Activated naive CD8-positive, alpha-beta T cell treated with anti-CD3 and anti-CD28 coated beads, Interleukin-2, amount 10 ng/mL, durations not matched to agents 7 days and 5 days (primary cell): ENCODE data around the gene PRKN. TPM values are rescaled to one million over a fixed set of nuclear protein-coding genes. Genes with fewer than 3 reads are reported as not detected.

Source experiments
- ATAC-seq: fragments of 150-1000 bp; cut with Tn5 transposase; one replicate; pipeline ENCODE4 v1.10.0; 2021; ENCODE audit warnings: low read depth, moderate library complexity
- POLR2A ChIA-PET: fragments of 350-600 bp; sonication (Branson Sonifier 250); formaldehyde crosslinking; loops from one replicate; lab custom pipeline; 2021; ENCODE audit warnings: antibody characterized with exemption; lab: Charles Lee
- DNase-seq: peaks from one replicate; pipeline ENCODE4 v3.0.0; 2021
- H3K27ac Mint-ChIP-seq: one replicate; pipeline ENCODE4 v1.8.0; 2022; ENCODE audit warnings: mild to moderate bottlenecking, mixed read lengths
- H3K27me3 Mint-ChIP-seq: one replicate; pipeline ENCODE4 v1.8.0; 2022; ENCODE audit warnings: mild to moderate bottlenecking, moderate library complexity, mixed read lengths
- H3K36me3 Mint-ChIP-seq: one replicate; pipeline ENCODE4 v1.8.0; 2021; ENCODE audit warnings: mild to moderate bottlenecking, mixed read lengths
- H3K4me1 Mint-ChIP-seq: one replicate; pipeline ENCODE4 v1.8.0; 2021; ENCODE audit warnings: mixed read lengths
- H3K4me3 Mint-ChIP-seq: one replicate; pipeline ENCODE4 v1.8.0; 2022; ENCODE audit warnings: mild to moderate bottlenecking, moderate library complexity, mixed read lengths
- H3K9me3 Mint-ChIP-seq: one replicate; pipeline ENCODE4 v1.8.0; 2021; ENCODE audit warnings: mixed read lengths
- total RNA-seq, 2 experiments: library from RNA; stranded (reverse); gene quantifications; one replicate each; pipeline ENCODE4 v1.2.3, GENCODE V29; 2021

PRKN gene
- total RNA-seq, 2 experiments from 2014 or later = 1.00 to 1.5 TPM

DNA sequence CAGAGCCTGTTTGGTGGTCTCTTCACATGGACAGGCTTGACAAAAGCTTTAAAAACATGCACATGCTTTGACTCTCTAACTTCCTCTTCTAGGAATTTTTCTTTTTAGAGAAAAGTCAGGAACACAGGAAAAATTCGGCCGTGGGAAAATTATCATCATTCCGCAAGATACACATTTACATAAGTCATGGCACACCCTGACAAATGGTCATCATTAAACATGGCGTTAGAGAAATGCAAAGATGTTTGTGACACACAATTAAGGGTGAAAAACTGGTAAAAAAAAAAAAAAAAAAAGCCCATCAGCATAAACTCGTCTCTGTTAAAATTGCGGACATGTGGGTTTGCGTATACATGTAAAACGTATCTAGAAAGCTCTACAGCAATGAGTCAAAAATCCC lies 1319.5 kb downstream of the PRKN start:
- H3K27ac Mint-ChIP-seq = no peak overlapping the region
- H3K27me3 Mint-ChIP-seq = no peaks in the 10 kb centered on the region
- POLR2A ChIA-PET = no interaction called here
- ATAC-seq (no peak), DNase-seq (no peak)
- no peaks in the 10 kb centered on the region for H3K9me3 Mint-ChIP-seq
- H3K36me3 Mint-ChIP-seq = no peaks in the 10 kb centered on the region
- no peaks in the 10 kb centered on the region for H3K4me1 Mint-ChIP-seq
- H3K4me3 Mint-ChIP-seq = no peak overlapping the region

DNA sequence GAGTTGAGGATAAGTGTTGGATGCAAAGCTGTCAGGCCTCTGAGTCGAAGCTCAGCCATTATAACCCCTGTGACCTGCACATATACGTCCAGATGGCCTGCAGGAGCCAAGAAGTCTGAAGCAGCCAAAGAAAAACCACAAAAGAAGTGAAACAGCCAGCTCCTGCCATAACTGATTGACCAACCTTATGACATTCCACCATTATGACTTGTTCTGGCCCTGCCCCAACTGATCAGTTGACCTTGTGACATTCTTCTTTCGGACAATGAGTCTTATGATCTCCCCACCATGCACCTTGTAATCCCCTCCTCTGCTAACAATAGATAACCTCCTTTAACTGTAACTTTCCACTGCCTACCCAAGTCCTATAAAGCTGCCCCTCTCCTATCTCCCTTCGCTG lies 1320.0 kb downstream of the PRKN start:
- H3K27me3 Mint-ChIP-seq = no peaks in the 10 kb centered on the region
- H3K27ac Mint-ChIP-seq = no peak overlapping the region
- no peak for ATAC-seq
- POLR2A ChIA-PET = no interaction called here
- H3K9me3 Mint-ChIP-seq = no peaks in the 10 kb centered on the region
- H3K36me3 Mint-ChIP-seq = no peaks in the 10 kb centered on the region
- no peak for DNase-seq
- H3K4me1 Mint-ChIP-seq = no peaks in the 10 kb centered on the region
- no peak overlapping the region for H3K4me3 Mint-ChIP-seq

DNA sequence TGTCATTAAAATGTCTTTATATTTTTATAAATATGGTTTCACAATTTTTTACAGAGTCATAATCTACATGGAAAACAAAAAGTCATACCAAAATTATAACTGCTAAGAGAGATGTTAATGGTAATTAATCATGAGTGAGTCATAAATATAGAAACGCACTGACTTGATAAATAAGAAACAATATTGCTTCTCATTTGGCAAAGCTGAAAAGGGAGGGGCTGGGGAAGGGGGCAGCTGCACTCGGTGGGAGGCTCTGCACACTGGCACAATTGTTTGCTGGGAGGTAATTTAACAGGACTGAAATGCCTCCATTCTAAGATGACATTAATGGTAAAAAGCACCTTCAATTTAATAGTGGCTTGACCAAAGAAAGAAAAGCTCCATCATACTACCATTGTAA lies 1320.5 kb downstream of the PRKN start:
- Mint-ChIP-seq H3K36me3 (no peaks in the 10 kb centered on the region), H3K4me1 (no peaks in the 10 kb centered on the region), H3K27ac (no peak overlapping the region), H3K27me3 (no peaks in the 10 kb centered on the region), H3K9me3 (no peaks in the 10 kb centered on the region), H3K4me3 (no peak overlapping the region)
- DNase-seq (no peak), ATAC-seq (no peak)
- POLR2A ChIA-PET = no interaction called here

DNA sequence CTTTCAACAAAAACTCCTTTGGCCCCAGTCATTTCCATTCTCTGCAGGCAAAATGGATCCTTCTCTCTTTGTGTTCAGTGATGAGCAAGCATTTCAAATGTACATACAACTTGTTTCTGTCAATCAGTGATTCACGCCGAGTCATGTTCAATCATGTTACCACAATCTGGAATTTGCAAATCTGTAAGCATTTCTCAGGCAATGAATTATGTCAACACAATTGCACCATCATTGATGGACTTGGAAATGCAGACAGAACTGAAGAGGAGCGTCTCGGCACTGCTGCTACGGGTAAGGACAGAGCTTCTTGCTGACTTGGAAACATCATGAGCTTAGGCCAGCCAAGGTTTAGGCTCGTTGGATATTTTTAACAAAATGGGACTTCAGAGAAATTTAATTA lies 1320.9 kb downstream of the PRKN start:
- Mint-ChIP-seq H3K4me3 (no peak overlapping the region), H3K27me3 (no peaks in the 10 kb centered on the region), H3K36me3 (no peaks in the 10 kb centered on the region), H3K9me3 (no peaks in the 10 kb centered on the region), H3K27ac (no peak overlapping the region), H3K4me1 (no peaks in the 10 kb centered on the region)
- DNase-seq (no peak), ATAC-seq (no peak)
- POLR2A ChIA-PET = no interaction called here

DNA sequence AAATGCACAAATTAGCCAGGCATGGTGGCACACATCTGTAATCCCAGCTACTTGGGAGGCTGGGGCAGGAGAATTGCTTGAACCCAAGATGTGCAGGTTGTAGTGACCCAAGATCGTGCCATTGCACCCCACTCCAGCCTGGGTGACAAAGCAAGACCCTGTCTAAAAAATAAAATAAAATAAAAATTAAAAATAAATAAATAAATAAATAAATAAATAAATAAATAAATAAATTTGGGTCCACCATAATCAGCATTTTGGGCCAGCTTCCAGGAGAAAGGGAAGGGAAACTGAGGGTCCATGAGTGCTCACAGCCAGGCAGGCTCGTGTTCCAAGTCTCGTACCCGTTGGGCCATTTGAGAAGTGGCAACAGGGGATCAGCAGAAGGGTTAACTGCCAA lies 1322.1 kb downstream of the PRKN start:
- Mint-ChIP-seq H3K36me3 (no peaks in the 10 kb centered on the region), H3K4me1 (no peaks in the 10 kb centered on the region), H3K4me3 (no peak overlapping the region), H3K9me3 (no peaks in the 10 kb centered on the region), H3K27ac (no peak overlapping the region), H3K27me3 (no peaks in the 10 kb centered on the region)
- ATAC-seq = no peak
- POLR2A ChIA-PET = no interaction called here
- no peak for DNase-seq

DNA sequence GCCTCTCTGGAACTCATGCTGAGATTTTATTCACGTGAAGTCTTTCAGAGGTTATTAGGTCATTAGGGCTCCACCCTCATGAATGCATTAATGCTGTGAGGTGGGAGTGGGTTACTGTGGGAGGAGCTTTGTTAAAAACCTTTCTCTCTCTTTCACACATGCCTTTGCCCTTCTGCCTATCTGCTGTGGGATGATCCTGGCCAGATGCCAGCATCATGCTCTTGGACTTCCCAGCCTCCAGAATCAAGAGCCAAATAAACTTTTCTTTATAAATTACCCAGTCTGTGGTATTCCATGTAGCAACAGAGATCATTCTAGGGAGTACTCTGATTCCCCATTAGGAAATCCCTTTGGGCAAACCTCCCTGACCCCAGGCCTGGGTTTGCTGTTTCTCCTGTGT lies 1323.8 kb downstream of the PRKN start:
- Mint-ChIP-seq H3K4me1 (no peaks in the 10 kb centered on the region), H3K36me3 (no peaks in the 10 kb centered on the region), H3K9me3 (no peaks in the 10 kb centered on the region), H3K4me3 (no peak overlapping the region), H3K27me3 (peaks cover 4% of the 10 kb centered on the region), H3K27ac (no peak overlapping the region)
- DNase-seq (no peak), ATAC-seq (no peak)
- POLR2A ChIA-PET = no interaction called here

DNA sequence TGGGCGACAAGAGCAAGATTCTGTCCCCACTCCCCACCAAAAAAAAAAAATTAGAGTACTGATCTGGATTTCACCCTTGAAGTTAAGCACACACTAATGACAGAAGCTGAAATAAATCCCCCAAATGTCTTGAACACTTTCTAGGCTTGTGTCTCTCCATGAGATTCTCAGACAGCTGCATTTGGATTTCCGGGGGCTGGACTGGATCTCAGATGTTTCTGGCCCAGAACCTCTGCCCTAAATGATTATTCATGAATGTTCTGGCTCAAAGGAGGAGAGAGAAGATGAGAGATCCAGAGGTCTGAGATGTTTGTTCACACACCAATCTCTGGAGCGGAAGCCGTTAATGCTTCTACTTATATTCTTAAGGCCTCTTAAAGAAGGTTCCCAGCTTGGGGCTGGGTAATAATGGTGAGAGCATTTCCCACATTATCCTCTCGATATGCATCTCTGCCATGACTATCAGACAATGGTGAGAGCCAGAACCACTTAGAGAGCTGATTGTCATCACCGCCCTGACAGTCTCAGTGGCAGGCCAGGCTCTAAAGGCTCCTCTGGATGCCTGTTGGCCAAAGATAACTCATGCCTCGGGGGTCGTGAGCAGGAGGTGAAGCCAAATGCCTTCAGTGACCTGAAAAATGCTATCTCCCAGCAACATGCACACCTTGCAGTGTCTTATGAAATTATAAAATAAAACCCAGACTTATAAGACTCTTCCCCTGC lies 1325.8 kb downstream of the PRKN start:
- Mint-ChIP-seq H3K27me3 (peaks cover 10% of the 10 kb centered on the region), H3K9me3 (no peaks in the 10 kb centered on the region), H3K36me3 (no peaks in the 10 kb centered on the region), H3K4me1 (no peaks in the 10 kb centered on the region), H3K27ac (no peak overlapping the region), H3K4me3 (no peak overlapping the region)
- POLR2A ChIA-PET = no interaction called here
- no peak for ATAC-seq
- no peak for DNase-seq

DNA sequence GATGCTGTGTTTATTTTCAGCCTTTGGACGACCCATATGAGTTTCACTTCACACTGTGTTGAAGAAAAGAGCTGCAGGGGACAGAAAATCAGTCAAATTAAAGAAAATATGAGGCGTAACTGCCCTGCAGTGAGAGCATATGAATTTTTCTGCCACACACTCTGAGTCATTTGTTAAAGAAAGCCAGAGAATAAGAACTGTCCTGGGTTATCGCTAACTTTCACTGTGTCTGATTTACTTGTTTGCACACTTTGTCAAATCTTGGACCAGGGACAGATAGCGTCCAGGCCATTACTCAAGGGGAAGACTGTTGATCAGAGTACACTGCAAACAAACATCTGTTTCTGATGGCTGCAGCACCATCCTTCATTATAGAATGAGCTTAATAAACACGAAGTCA lies 1326.9 kb downstream of the PRKN start:
- no peak for DNase-seq
- POLR2A ChIA-PET = no interaction called here

DNA sequence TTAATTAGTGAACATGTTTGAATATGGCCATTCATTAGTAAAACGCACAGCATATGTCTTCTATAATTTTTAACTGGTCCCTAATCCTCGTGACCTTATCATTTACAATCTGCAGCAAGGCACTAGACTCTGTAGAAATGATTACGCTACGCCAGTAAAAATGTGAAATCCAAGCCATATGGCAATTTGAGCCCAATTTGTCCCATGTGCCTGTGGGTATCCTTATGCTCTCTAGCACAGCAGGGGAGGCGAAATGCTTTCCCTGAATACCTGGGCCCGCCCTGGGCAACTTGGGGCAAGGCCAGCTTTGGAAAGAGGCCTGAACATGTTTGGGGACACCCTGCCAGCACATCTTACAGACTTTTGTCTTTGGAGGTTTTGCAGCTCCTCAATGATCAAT lies 1331.0 kb downstream of the PRKN start:
- DNase-seq (no peak), ATAC-seq (no peak)
- H3K27me3 Mint-ChIP-seq = peaks cover 10% of the 10 kb centered on the region
- no peaks in the 10 kb centered on the region for H3K4me1 Mint-ChIP-seq
- no peaks in the 10 kb centered on the region for H3K9me3 Mint-ChIP-seq
- POLR2A ChIA-PET = no interaction called here
- H3K36me3 Mint-ChIP-seq = no peaks in the 10 kb centered on the region
- H3K4me3 Mint-ChIP-seq = no peak overlapping the region
- no peak overlapping the region for H3K27ac Mint-ChIP-seq

More for the DNA sequence above, 1326.9 kb downstream of the PRKN start:
- no peak overlapping the region for H3K4me3 Mint-ChIP-seq
- H3K27me3 Mint-ChIP-seq = peaks cover 10% of the 10 kb centered on the region
- H3K36me3 Mint-ChIP-seq = no peaks in the 10 kb centered on the region
- ATAC-seq = no peak
- H3K27ac Mint-ChIP-seq = no peak overlapping the region
- H3K4me1 Mint-ChIP-seq = no peaks in the 10 kb centered on the region
- no peaks in the 10 kb centered on the region for H3K9me3 Mint-ChIP-seq

DNA sequence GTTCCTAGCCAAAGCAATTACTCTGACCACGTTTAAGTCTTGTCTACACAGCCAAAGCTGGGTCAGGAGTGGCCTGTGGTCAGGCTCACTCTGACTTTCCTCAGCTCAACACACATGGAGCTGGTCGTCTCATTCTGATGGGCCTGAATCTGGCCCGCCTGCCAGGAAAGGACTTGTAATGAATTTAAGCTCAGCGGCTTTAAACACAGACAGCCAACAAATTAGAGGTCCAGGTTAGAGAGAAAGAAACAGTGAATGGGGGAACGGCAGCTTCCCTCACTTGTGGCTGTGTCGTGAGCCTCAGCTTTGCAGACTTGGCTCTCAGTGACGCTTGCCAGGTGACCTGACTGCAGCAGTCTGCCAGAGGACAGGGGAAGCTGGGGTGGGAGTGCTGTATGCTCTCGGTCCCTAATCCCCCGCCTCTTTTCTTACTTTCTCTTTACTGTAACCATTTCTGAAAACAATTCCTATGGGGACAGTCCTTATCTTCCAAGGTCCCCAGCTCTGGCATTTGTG lies 1331.8 kb downstream of the PRKN start:
- DNase-seq (no peak), ATAC-seq (no peak)
- Mint-ChIP-seq H3K27ac (no peak overlapping the region), H3K9me3 (no peaks in the 10 kb centered on the region), H3K4me1 (no peaks in the 10 kb centered on the region), H3K4me3 (no peak overlapping the region), H3K36me3 (no peaks in the 10 kb centered on the region), H3K27me3 (peaks cover 10% of the 10 kb centered on the region)
- POLR2A ChIA-PET = interaction anchor here (0.5 kb wide), 1 partner anchor 213 kb away, joined by 4 read pairs; no protein-coding TSS in a partner anchor

DNA sequence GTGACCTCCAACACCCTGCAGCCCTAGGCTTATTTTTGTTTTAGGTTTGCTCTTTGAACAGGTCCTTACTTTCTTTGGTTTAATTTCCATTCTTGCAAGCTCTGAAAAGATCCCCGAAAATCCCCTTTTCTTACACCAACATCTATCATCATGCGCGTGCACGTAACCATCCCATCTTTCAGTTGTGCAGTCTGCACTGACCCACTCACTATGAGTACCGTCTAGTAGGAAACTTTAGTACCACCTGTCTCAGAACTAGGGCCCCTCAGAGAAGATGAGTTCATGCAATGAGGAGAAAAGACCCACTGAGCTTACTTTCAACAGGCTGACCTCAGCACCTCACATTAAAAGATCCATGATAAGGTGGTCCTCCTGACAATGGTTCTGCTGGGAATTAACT lies 1333.1 kb downstream of the PRKN start:
- H3K4me1 Mint-ChIP-seq = no peaks in the 10 kb centered on the region
- DNase-seq = no peak
- POLR2A ChIA-PET = no interaction called here
- H3K27me3 Mint-ChIP-seq = peaks cover 7% of the 10 kb centered on the region
- no peak overlapping the region for H3K4me3 Mint-ChIP-seq
- H3K36me3 Mint-ChIP-seq = no peaks in the 10 kb centered on the region
- no peak overlapping the region for H3K27ac Mint-ChIP-seq
- no peaks in the 10 kb centered on the region for H3K9me3 Mint-ChIP-seq
- ATAC-seq = no peak

DNA sequence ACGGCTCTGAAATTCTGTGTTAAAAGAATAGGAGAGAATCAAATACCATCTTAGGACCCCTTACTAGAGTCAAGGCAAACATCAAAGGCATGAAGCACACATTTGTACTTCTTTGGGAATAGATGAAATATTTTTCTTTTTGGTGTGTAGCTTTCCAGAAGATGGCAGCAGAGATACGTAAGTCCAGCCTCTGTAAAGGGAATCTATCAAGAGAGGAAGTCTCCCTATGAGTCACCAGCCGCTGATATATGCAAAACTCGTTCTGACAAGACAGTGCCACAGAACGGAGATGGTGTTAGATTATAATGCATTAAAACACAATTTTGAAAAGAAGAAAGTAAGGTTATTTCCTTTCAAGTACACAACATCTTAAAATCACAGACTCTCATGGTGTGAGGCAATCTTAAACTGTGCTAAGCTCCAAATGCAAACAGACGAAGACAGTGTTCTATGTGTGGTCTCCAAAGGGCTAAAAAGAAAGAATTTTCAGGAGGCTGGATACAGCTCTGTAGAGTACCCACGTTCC lies 1333.7 kb downstream of the PRKN start:
- H3K36me3 Mint-ChIP-seq = no peaks in the 10 kb centered on the region
- H3K9me3 Mint-ChIP-seq = no peaks in the 10 kb centered on the region
- POLR2A ChIA-PET = no interaction called here
- peaks cover 6% of the 10 kb centered on the region for H3K27me3 Mint-ChIP-seq
- no peak for DNase-seq
- H3K4me3 Mint-ChIP-seq = no peak overlapping the region
- peak; percentile 99 for ATAC-seq
- no peaks in the 10 kb centered on the region for H3K4me1 Mint-ChIP-seq
- no peak overlapping the region for H3K27ac Mint-ChIP-seq

DNA sequence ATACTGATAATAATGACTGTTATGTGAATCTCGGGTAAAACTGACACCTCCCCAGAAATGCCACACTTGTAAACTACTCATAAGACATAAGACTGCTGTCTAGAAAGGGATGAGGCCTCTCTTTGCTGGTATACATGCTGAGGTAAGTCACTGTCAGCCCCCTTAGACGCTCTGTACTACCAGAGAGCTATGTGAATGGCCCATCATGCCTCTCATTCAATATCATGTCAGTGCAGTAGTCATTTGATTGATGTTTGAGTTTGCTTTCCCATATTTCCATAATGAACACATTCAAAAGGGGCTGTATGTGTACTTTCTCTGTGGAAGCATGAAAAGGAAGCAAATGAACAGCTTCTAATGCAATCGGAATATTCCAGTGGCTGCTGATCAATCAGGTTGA lies 1334.3 kb downstream of the PRKN start:
- no peak for ATAC-seq
- Mint-ChIP-seq H3K9me3 (no peaks in the 10 kb centered on the region), H3K27ac (no peak overlapping the region), H3K4me3 (no peak overlapping the region), H3K27me3 (peaks cover 6% of the 10 kb centered on the region), H3K36me3 (no peaks in the 10 kb centered on the region), H3K4me1 (no peaks in the 10 kb centered on the region)
- DNase-seq = no peak
- POLR2A ChIA-PET = no interaction called here

DNA sequence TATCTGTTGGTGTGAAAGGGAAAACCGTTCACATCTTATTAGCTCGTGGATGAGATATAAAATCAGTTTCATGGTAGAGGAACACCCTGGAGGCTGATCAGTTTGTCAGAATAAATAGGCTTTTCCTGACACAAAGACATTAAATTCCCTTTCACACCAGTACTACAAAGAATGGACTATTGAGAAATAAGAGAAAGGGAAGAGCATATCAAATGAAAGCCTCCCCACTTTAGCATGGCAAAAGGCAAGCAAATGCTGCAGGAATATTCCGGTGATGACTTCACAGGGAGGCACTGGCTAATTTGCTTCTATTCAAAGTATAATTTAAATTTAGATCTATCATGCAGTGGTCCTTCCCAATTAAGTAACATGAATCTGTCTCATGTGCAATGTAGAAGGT lies 1337.8 kb downstream of the PRKN start:
- DNase-seq (no peak), ATAC-seq (no peak)
- Mint-ChIP-seq H3K36me3 (no peaks in the 10 kb centered on the region), H3K4me3 (no peak overlapping the region), H3K9me3 (peaks cover 6% of the 10 kb centered on the region), H3K4me1 (no peaks in the 10 kb centered on the region), H3K27me3 (no peaks in the 10 kb centered on the region), H3K27ac (no peak overlapping the region)
- POLR2A ChIA-PET = no interaction called here
